Thyroid gland (tissue), 4 donors: ENCODE results near the gene SCAANT1.

Source experiments
- POLR2A ChIP-seq, 2 donors: fragments of 450-650 bp; IDR thresholded peaks; one replicate each; pipeline ENCODE4 v1.6.1; 2017; ENCODE audit warnings: antibody characterized with exemption in 2 of 2, mild to moderate bottlenecking in 2 of 2, moderate library complexity in 1 of 2
- TF ChIP-seq, protein P1 (sequence below), 6 experiments: fragments of 200-600 bp in 3 of 6; fragments of 450-650 bp in 3 of 6; sonication (generic) in 3 of 6; IDR thresholded peaks; one replicate each; pipeline ENCODE4 v1.5.1; 2016 to 2019; ENCODE audit warnings: antibody characterized with exemption in 6 of 6, mild to moderate bottlenecking in 2 of 6, inconsistent platforms in 1 of 6, moderate library complexity in 1 of 6

DNA sequence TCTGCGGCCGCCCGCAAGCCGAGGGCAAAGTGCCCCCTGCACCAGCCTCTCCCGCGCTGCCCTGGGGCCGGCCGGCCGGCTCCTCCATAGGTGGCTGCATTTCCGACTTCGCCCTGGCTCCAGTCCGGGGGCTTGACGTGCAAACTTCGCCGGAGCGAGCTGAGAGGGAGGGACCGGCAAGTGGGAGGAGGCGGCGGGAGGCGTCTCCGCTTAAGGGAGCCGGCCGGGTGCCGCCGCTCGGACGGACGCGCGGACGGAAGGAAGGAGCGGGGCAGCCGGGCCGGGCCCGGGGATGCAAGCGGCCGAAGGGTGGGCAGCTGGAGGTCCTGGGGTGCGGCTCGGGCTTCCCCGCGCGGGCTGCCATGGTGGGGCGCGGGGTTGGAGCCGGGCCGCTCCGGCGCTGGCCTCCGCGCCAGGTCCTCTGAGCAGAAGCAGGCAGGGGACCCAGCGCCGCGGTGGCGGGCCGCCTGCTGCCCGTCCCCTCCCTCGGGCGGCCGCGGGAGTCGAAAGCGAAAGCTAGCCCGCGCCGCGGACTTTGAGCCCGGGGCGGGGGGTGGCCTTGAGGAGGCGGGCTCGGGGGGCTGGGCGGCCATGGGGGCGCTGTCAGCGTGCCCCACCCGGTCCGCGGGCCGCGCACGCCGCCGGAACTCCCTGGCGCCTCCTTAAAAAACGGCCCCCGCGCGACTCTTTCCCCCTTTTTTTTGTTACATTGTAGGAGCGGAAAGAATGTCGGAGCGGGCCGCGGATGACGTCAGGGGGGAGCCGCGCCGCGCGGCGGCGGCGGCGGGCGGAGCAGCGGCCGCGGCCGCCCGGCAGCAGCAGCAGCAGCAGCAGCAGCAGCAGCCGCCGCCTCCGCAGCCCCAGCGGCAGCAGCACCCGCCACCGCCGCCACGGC lies at the start of gene SCAANT1:
- TF ChIP-seq, protein P1, sequence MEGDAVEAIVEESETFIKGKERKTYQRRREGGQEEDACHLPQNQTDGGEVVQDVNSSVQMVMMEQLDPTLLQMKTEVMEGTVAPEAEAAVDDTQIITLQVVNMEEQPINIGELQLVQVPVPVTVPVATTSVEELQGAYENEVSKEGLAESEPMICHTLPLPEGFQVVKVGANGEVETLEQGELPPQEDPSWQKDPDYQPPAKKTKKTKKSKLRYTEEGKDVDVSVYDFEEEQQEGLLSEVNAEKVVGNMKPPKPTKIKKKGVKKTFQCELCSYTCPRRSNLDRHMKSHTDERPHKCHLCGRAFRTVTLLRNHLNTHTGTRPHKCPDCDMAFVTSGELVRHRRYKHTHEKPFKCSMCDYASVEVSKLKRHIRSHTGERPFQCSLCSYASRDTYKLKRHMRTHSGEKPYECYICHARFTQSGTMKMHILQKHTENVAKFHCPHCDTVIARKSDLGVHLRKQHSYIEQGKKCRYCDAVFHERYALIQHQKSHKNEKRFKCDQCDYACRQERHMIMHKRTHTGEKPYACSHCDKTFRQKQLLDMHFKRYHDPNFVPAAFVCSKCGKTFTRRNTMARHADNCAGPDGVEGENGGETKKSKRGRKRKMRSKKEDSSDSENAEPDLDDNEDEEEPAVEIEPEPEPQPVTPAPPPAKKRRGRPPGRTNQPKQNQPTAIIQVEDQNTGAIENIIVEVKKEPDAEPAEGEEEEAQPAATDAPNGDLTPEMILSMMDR (IDR thresholded peaks at IDR 0.05) = peak in 4 of 6 experiments; percentile 10 to 38 (median 17)
- TF ChIP-seq POLR2A (IDR thresholded peaks at IDR 0.05) = peak in 1 of 2 donors; percentile 74
